GM23338 (cell line): Measurements from ENCODE around the gene ZBTB45. TPM values are rescaled to one million over a fixed set of nuclear protein-coding genes. Genes with fewer than 3 reads are reported as not detected.

ENCODE experiments used
- ATAC-seq: fragments of 200-7000 bp; cut with Tn5 transposase; 3 replicates; pipeline ENCODE4 v1.9.1; 2020
- DNase-seq: peaks from one replicate; pipeline ENCODE4 v3.0.0-alpha.2; 2015; ENCODE audit warnings: low spot score
- H2AFZ ChIP-seq: fragments of 200-600 bp; sonication (generic); 2 replicates; pipeline ENCODE4 v1.8.0; 2016; ENCODE audit warnings: antibody characterized with exemption, mild to moderate bottlenecking, moderate library complexity
- H3F3A ChIP-seq: fragments of 200-600 bp; sonication (generic); replicated peaks from 2 replicates; pipeline ENCODE4 v1.8.0; 2017; ENCODE audit warnings: antibody characterized with exemption, mixed run types, low read depth
- H3K27ac ChIP-seq: fragments of 200-600 bp; sonication (generic); 2 replicates; pipeline ENCODE4 v1.6.1; 2016; ENCODE audit warnings: low read depth
- H3K27me3 ChIP-seq: fragments of 200-600 bp; sonication (generic); 2 replicates; pipeline ENCODE4 v1.8.0; 2016; ENCODE audit warnings: mild to moderate bottlenecking, mixed run types, moderate library complexity; ENCODE audit not compliant: insufficient read depth
- H3K36me3 ChIP-seq: fragments of 200-600 bp; sonication (generic); 2 replicates; pipeline ENCODE4 v1.8.0; 2016; ENCODE audit warnings: mild to moderate bottlenecking; ENCODE audit not compliant: insufficient read depth
- H3K4me1 ChIP-seq: fragments of 200-600 bp; sonication (generic); 2 replicates; pipeline ENCODE4 v1.8.0; 2016; ENCODE audit warnings: mild to moderate bottlenecking, moderate library complexity; ENCODE audit not compliant: insufficient read depth
- H3K4me2 ChIP-seq: fragments of 200-600 bp; sonication (generic); 2 replicates; pipeline ENCODE4 v1.7.1; 2017; ENCODE audit warnings: mixed run types
- H3K4me3 ChIP-seq: fragments of 200-600 bp; sonication (generic); 2 replicates; pipeline ENCODE4 v1.6.1; 2016; ENCODE audit warnings: mixed run types
- H3K79me2 ChIP-seq: fragments of 200-600 bp; sonication (generic); replicated peaks from 2 replicates; pipeline ENCODE4 v1.8.0; 2017; ENCODE audit warnings: mild to moderate bottlenecking; ENCODE audit not compliant: insufficient read depth
- H3K9me2 ChIP-seq: fragments of 200-600 bp; sonication (generic); 2 replicates; pipeline ENCODE4 v1.8.0; 2017; ENCODE audit not compliant: insufficient read depth
- H4K20me1 ChIP-seq: fragments of 200-600 bp; sonication (generic); replicated peaks from 2 replicates; pipeline ENCODE4 v1.8.0; 2017; ENCODE audit warnings: mild to moderate bottlenecking; ENCODE audit not compliant: insufficient read depth
- H3K27ac Mint-ChIP-seq: 2 replicates; pipeline ENCODE4 v1.8.0; 2020; ENCODE audit warnings: inconsistent platforms, mild to moderate bottlenecking, moderate library complexity, mixed read lengths
- H3K27me3 Mint-ChIP-seq: 3 replicates; pipeline ENCODE4 v1.8.0; 2022; ENCODE audit warnings: low read depth, mild to moderate bottlenecking, moderate library complexity, mixed read lengths, inconsistent platforms; ENCODE audit not compliant: insufficient read depth, poor library complexity
- H3K36me3 Mint-ChIP-seq: 3 replicates; pipeline ENCODE4 v1.8.0; 2021; ENCODE audit warnings: low read depth, mild to moderate bottlenecking, inconsistent platforms, moderate library complexity, mixed read lengths
- H3K4me1 Mint-ChIP-seq: 3 replicates; pipeline ENCODE4 v1.8.0; 2020; ENCODE audit warnings: mild to moderate bottlenecking, inconsistent platforms, mixed read lengths
- H3K4me3 Mint-ChIP-seq: 3 replicates; pipeline ENCODE4 v1.8.0; 2021; ENCODE audit warnings: moderate library complexity, mild to moderate bottlenecking, inconsistent platforms, mixed read lengths
- H3K9me3 Mint-ChIP-seq: 3 replicates; pipeline ENCODE4 v1.8.0; 2020; ENCODE audit warnings: moderate library complexity, mild to moderate bottlenecking, inconsistent platforms, mixed read lengths
- CREB1 ChIP-seq: fragments of 250-450 bp; sonication (Bioruptor Pico); IDR thresholded peaks from 2 replicates; pipeline ENCODE4 v1.5.0; 2020; ENCODE audit warnings: low read depth, mild to moderate bottlenecking, moderate library complexity
- EZH2 ChIP-seq: fragments of 200-600 bp; sonication (generic); IDR thresholded peaks from one replicate; pipeline ENCODE4 v1.8.0; 2017; ENCODE audit warnings: antibody characterized with exemption, mild to moderate bottlenecking, low read depth; ENCODE audit not compliant: unreplicated experiment
- EZH2phosphoT487 ChIP-seq: fragments of 200-600 bp; sonication (generic); IDR thresholded peaks from one replicate; pipeline ENCODE4 v1.8.1; 2018; ENCODE audit warnings: antibody characterized with exemption; ENCODE audit not compliant: unreplicated experiment
- JUNB ChIP-seq: IDR thresholded peaks from one replicate; pipeline ENCODE4 v1.6.1; 2016; ENCODE audit warnings: antibody characterized with exemption; ENCODE audit not compliant: unreplicated experiment
- NANOG ChIP-seq: IDR thresholded peaks from 2 replicates; pipeline ENCODE4 v1.6.1; 2016; ENCODE audit warnings: antibody characterized with exemption, borderline replicate concordance
- POLR2AphosphoS5 ChIP-seq: IDR thresholded peaks from 2 replicates; pipeline ENCODE4 v1.6.1; 2016; ENCODE audit warnings: antibody characterized with exemption, low read depth
- REST ChIP-seq: IDR thresholded peaks from one replicate; pipeline ENCODE4 v1.6.1; 2018; ENCODE audit warnings: antibody characterized with exemption; ENCODE audit not compliant: unreplicated experiment
- STAT1 ChIP-seq: IDR thresholded peaks from one replicate; pipeline ENCODE4 v1.6.1; 2016; ENCODE audit warnings: antibody characterized with exemption; ENCODE audit not compliant: unreplicated experiment
- ZNF114 ChIP-seq: fragments of 250-450 bp; sonication (Bioruptor Pico); IDR thresholded peaks from 2 replicates; pipeline ENCODE4 v1.5.0; 2020; ENCODE audit warnings: mild to moderate bottlenecking, moderate library complexity
- ZNF331 ChIP-seq: fragments of 250-450 bp; sonication (Bioruptor Pico); IDR thresholded peaks from 2 replicates; pipeline ENCODE4 v1.5.0; 2020; ENCODE audit warnings: low read depth, mild to moderate bottlenecking, moderate library complexity
- ZNF462 ChIP-seq: fragments of 250-450 bp; sonication (Bioruptor Pico); IDR thresholded peaks from 2 replicates; pipeline ENCODE4 v1.5.0; 2020; ENCODE audit warnings: mild to moderate bottlenecking, moderate library complexity
- polyA plus RNA-seq: library from polyadenylated mRNA; unstranded; fragments of >200 nt; fragmentation: Nextera tagmentation; extraction: Ambion mirVana; gene quantifications from 2 replicates; pipeline ENCODE4 v1.2.1, GENCODE V29; 2016
- total RNA-seq: library from RNA; depleted of rRNA; stranded (reverse); fragments of >200 nt; shearing (Covaris generic); gene quantifications from 2 replicates; pipeline ENCODE4 v1.2.3, GENCODE V29; 2014
- TF ChIP-seq, protein P1 (sequence below): IDR thresholded peaks from 2 replicates; pipeline ENCODE4 v1.6.1; 2016; ENCODE audit warnings: antibody characterized with exemption
- TF ChIP-seq, protein P2 (sequence below), 2 experiments: fragments of 200-600 bp in 1 of 2; sonication (generic) in 1 of 2; conservative IDR thresholded peaks; 2 replicates each; pipeline versions ENCODE4 v1.5.1 to v1.6.1; 2016 to 2017; ENCODE audit warnings: antibody characterized with exemption in 2 of 2, low read depth in 2 of 2, mild to moderate bottlenecking in 2 of 2, moderate library complexity in 1 of 2

ZBTB45 gene
- total and polyA plus RNA-seq, 2 experiments from 2014 or later = 9.5 to 10.4 TPM

DNA sequence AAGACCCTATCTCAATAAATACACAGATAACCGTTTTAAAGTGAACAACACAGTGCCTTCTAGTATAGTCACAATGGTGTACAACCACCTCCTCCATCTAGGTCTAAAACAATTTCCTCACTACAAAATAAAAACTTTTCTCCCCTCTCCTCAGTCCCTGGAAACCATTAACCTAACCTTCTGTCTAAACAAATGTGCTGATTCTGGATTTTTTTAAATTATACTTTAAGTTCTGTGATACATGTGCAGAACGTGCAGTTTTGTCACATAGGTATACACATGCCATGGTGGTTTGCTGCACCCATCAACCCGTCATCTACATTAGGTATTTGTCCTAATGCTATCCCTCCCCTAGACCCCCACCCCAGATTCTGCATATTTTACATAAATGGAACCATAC lies 9.8 kb upstream of the ZBTB45 start:
- H3K4me3 ChIP-seq = no peak overlapping the region
- Mint-ChIP-seq H3K4me3 (no peak overlapping the region), H3K36me3 (no peaks in the 10 kb centered on the region), H3K27me3 (peaks cover 16% of the 10 kb centered on the region), H3K27ac (no peak overlapping the region), H3K4me1 (peaks cover 17% of the 10 kb centered on the region), H3K9me3 (no peaks in the 10 kb centered on the region)
- no peaks in the 10 kb centered on the region for H3K79me2 ChIP-seq
- no peaks in the 10 kb centered on the region for H3K36me3 ChIP-seq
- TF ChIP-seq ZNF462 (no peak), ZNF114 (CRISPR knock-in tag) (no peak), EZH2phosphoT487 (no peak), NANOG (no peak), JUNB (no peak), POLR2AphosphoS5 (no peak), STAT1 (no peak), REST (no peak), CREB1 (no peak), ZNF331 (CRISPR knock-in tag) (no peak), EZH2 (no peak)
- TF ChIP-seq, protein P1, sequence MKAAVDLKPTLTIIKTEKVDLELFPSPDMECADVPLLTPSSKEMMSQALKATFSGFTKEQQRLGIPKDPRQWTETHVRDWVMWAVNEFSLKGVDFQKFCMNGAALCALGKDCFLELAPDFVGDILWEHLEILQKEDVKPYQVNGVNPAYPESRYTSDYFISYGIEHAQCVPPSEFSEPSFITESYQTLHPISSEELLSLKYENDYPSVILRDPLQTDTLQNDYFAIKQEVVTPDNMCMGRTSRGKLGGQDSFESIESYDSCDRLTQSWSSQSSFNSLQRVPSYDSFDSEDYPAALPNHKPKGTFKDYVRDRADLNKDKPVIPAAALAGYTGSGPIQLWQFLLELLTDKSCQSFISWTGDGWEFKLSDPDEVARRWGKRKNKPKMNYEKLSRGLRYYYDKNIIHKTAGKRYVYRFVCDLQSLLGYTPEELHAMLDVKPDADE = no peak
- TF ChIP-seq, protein P2, sequence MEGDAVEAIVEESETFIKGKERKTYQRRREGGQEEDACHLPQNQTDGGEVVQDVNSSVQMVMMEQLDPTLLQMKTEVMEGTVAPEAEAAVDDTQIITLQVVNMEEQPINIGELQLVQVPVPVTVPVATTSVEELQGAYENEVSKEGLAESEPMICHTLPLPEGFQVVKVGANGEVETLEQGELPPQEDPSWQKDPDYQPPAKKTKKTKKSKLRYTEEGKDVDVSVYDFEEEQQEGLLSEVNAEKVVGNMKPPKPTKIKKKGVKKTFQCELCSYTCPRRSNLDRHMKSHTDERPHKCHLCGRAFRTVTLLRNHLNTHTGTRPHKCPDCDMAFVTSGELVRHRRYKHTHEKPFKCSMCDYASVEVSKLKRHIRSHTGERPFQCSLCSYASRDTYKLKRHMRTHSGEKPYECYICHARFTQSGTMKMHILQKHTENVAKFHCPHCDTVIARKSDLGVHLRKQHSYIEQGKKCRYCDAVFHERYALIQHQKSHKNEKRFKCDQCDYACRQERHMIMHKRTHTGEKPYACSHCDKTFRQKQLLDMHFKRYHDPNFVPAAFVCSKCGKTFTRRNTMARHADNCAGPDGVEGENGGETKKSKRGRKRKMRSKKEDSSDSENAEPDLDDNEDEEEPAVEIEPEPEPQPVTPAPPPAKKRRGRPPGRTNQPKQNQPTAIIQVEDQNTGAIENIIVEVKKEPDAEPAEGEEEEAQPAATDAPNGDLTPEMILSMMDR (conservative IDR thresholded peaks at IDR 0.05; ENCODE audit: low read depth in 2 of 2) = no peak
- H3K4me2 ChIP-seq = no peak overlapping the region
- no peaks in the 10 kb centered on the region for H3K9me2 ChIP-seq
- H4K20me1 ChIP-seq = no peaks in the 10 kb centered on the region
- H3K27me3 ChIP-seq = no peaks in the 10 kb centered on the region; the same call in 1 of the 2 replicates
- no peaks in the 10 kb centered on the region for H3F3A ChIP-seq
- ATAC-seq (no peak), DNase-seq (no peak)
- peaks cover 5% of the 10 kb centered on the region; the same call in 1 of the 2 replicates for H3K4me1 ChIP-seq
- H2AFZ ChIP-seq = no peak overlapping the region
- no peak overlapping the region for H3K27ac ChIP-seq
